Mesenchymal stem cell (in vitro differentiated cells and primary cell): ENCODE data around the gene ZNF322.
"Not testable (repeated sequence)": the region's sequence is repeated elsewhere in the genome, so short reads cannot be mapped to it uniquely, and the experiment has no call there.

Experiments used
- DNase-seq: peaks from one replicate; pipeline ENCODE4 v3.0.0-alpha.2; 2013
- H2AFZ ChIP-seq: one replicate; pipeline ENCODE4 v1.6.1; 2013; ENCODE audit warnings: low read depth, mild to moderate bottlenecking, control low read depth, inconsistent platforms, low read length, moderate library complexity
- H2AK5ac ChIP-seq: 2 replicates; pipeline ENCODE4 v1.6.1; 2013; ENCODE audit warnings: low read length, moderate library complexity, mild to moderate bottlenecking, inconsistent platforms; ENCODE audit not compliant: severe bottlenecking
- H2BK120ac ChIP-seq: one replicate; pipeline ENCODE4 v1.6.1; 2013; ENCODE audit warnings: low read depth, mild to moderate bottlenecking, inconsistent platforms, low read length, moderate library complexity
- H2BK12ac ChIP-seq, 2 experiments: one replicate each; pipeline ENCODE4 v1.6.1; 2013; ENCODE audit warnings: inconsistent platforms in 2 of 2, low read length in 2 of 2, mild to moderate bottlenecking in 2 of 2, moderate library complexity in 2 of 2, control low read depth in 1 of 2
- H2BK15ac ChIP-seq: one replicate; pipeline ENCODE4 v1.6.1; 2013; ENCODE audit warnings: mild to moderate bottlenecking, low read depth, inconsistent platforms; ENCODE audit not compliant: poor library complexity, severe bottlenecking
- H2BK5ac ChIP-seq: 2 replicates; pipeline ENCODE4 v1.6.1; 2013; ENCODE audit warnings: low read depth, mild to moderate bottlenecking, low read length, control low read depth, inconsistent platforms; ENCODE audit not compliant: poor library complexity, severe bottlenecking
- H3K14ac ChIP-seq, 2 experiments: one replicate each; pipeline ENCODE4 v1.6.1; 2013; ENCODE audit warnings: inconsistent platforms in 2 of 2, low read length in 2 of 2, control low read depth in 1 of 2, mild to moderate bottlenecking in 1 of 2, moderate library complexity in 1 of 2
- H3K18ac ChIP-seq, 2 experiments: one replicate each; pipeline ENCODE4 v1.6.1; 2013; ENCODE audit warnings: inconsistent platforms in 2 of 2, low read length in 2 of 2, control low read depth in 1 of 2, low read depth in 1 of 2, mild to moderate bottlenecking in 1 of 2
- H3K23ac ChIP-seq, 2 experiments: one replicate each; pipeline ENCODE4 v1.6.1; 2013; ENCODE audit warnings: inconsistent platforms in 2 of 2, low read length in 2 of 2, mild to moderate bottlenecking in 2 of 2, moderate library complexity in 2 of 2, control low read depth in 1 of 2
- H3K27ac ChIP-seq: 2 replicates; pipeline ENCODE4 v1.5.1; 2013; ENCODE audit warnings: mild to moderate bottlenecking, moderate library complexity, low read length, control low read depth, inconsistent platforms; ENCODE audit not compliant: poor library complexity, severe bottlenecking
- H3K27me3 ChIP-seq, 2 experiments: 2 replicates each; pipeline versions ENCODE4 v1.6.1 to v1.7.0; 2013; ENCODE audit warnings: low read length in 2 of 2, mild to moderate bottlenecking in 2 of 2, moderate library complexity in 2 of 2, control low read depth in 1 of 2, inconsistent platforms in 1 of 2; ENCODE audit not compliant: control insufficient read depth in 1 of 2, insufficient read depth in 1 of 2
- H3K36me3 ChIP-seq, 2 experiments: 2 replicates each; pipeline versions ENCODE4 v1.6.1 to v1.7.0; 2013; ENCODE audit warnings: low read length in 2 of 2, control low read depth in 1 of 2, inconsistent platforms in 1 of 2, low read depth in 1 of 2, mild to moderate bottlenecking in 1 of 2; ENCODE audit not compliant: insufficient read depth in 2 of 2, control insufficient read depth in 1 of 2
- H3K4ac ChIP-seq, 2 experiments: one replicate each; pipeline ENCODE4 v1.6.1; 2013; ENCODE audit warnings: inconsistent platforms in 2 of 2, low read length in 2 of 2, mild to moderate bottlenecking in 2 of 2, moderate library complexity in 2 of 2, control low read depth in 1 of 2, low read depth in 1 of 2
- H3K4me1 ChIP-seq: 2 replicates; pipeline ENCODE4 v1.6.1; 2013; ENCODE audit warnings: low read depth, low read length, control low read depth; ENCODE audit not compliant: control insufficient read depth, insufficient read depth
- H3K4me2 ChIP-seq: 2 replicates; pipeline ENCODE4 v1.6.1; 2013; ENCODE audit warnings: low read length, mild to moderate bottlenecking, inconsistent platforms; ENCODE audit not compliant: poor library complexity, severe bottlenecking
- H3K4me3 ChIP-seq, 2 experiments: 2 replicates each; pipeline versions ENCODE4 v1.5.1 to v1.7.0; 2013; ENCODE audit warnings: low read length in 2 of 2, mild to moderate bottlenecking in 2 of 2, control low read depth in 1 of 2, low read depth in 1 of 2; ENCODE audit not compliant: insufficient read depth in 1 of 2
- H3K79me1 ChIP-seq: replicated peaks from 2 replicates; pipeline ENCODE4 v1.6.1; 2013; ENCODE audit warnings: mild to moderate bottlenecking, control low read depth, low read length, inconsistent platforms; ENCODE audit not compliant: poor library complexity, severe bottlenecking
- H3K9ac ChIP-seq: 2 replicates; pipeline ENCODE4 v1.7.0; 2013; ENCODE audit warnings: mild to moderate bottlenecking, low read length, moderate library complexity
- H3K9me3 ChIP-seq: 2 replicates; pipeline ENCODE4 v1.7.0; 2013; ENCODE audit warnings: mild to moderate bottlenecking, low read length; ENCODE audit not compliant: control insufficient read depth
- H4K8ac ChIP-seq: one replicate; pipeline ENCODE4 v1.6.1; 2013; ENCODE audit warnings: inconsistent platforms, mild to moderate bottlenecking, low read length, moderate library complexity
- H4K91ac ChIP-seq: one replicate; pipeline ENCODE4 v1.6.1; 2013; ENCODE audit warnings: mild to moderate bottlenecking, low read length, inconsistent platforms
- WGBS: methylation state at CpG from one replicate; pipeline ENCODE4 v1.1.7; 2013; ENCODE audit warnings: mixed read lengths; 5-methylcytosine and 5-hydroxymethylcytosine counted together

The ZNF322 gene

DNA sequence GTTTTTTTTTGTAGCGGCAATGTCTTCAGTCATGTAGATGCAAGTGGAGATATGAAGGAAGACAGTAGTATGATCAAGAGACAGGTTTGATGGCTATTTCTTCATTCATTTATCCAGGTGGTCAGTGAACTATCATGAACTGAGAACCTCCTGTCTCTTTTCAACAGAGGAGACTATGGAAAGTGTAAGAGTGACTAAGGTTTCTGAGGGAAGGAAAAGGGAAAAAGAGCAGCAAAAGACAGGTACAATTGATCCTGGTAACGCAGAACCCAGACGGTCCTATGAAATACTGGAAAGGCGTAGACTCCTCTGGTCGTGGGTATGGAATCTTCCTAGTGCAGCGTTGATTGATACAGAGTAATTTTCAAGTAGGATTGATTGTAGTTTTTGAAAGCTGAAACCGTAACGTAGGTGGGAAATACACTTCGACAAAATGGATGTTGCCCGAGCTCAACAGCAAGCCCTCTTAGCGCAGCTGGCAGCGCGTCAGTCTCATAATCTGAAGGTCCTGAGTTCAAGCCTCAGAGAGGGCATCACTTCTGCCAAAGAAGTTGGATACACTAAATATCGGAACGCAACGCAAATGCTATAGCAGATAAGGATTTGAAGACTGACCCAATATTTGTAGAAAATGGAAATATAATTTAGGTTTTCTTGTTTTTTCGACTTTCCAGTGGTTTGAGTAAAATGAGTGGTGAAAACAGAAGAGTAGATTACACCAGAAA, 41.6 kb upstream of the ZNF322 start:
- not testable (repeated sequence) for H3K27me3 ChIP-seq, H3K9me3 ChIP-seq, H2BK12ac ChIP-seq, H3K14ac ChIP-seq, H2BK15ac ChIP-seq, H3K27ac ChIP-seq, H2AK5ac ChIP-seq, H4K91ac ChIP-seq, DNase-seq, H3K36me3 ChIP-seq, H3K4me1 ChIP-seq, H3K4ac ChIP-seq, H3K4me2 ChIP-seq, H2BK5ac ChIP-seq, H2BK120ac ChIP-seq, H2AFZ ChIP-seq, H3K18ac ChIP-seq, H3K79me1 ChIP-seq, H4K8ac ChIP-seq, H3K9ac ChIP-seq, H3K4me3 ChIP-seq, H3K23ac ChIP-seq
- WGBS, result no CpG with 5 or more reads among the region's 17 CpGs

DNA sequence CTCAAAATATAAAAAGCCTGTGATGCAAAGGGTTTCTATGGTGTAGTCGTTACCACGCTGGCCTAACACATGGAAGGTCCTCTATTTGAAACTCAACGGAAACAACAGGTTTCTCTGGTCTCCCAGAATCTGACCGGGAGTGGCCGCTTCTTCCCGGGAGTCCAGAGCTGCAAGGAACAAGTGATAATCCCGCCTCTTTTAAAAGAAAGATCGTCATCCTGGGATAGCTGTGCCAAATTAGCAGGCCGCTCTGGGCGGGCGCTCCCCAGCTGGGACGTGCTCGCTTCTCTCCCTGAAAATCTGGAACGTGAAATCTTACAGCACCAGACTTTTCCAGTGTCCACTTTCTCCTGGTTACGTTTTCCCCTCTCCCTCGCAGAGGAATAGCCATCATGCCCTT, 38.0 kb upstream of the ZNF322 start:
- H3K23ac ChIP-seq, H3K18ac ChIP-seq, H3K36me3 ChIP-seq, H2AFZ ChIP-seq, H2AK5ac ChIP-seq, H2BK12ac ChIP-seq, H2BK5ac ChIP-seq, H3K4me3 ChIP-seq, H3K27me3 ChIP-seq, H3K79me1 ChIP-seq, H3K4ac ChIP-seq, H2BK15ac ChIP-seq, H3K14ac ChIP-seq, H3K9ac ChIP-seq, DNase-seq, H2BK120ac ChIP-seq, H3K27ac ChIP-seq, H3K4me2 ChIP-seq, H4K8ac ChIP-seq, H3K4me1 ChIP-seq, H4K91ac ChIP-seq, H3K9me3 ChIP-seq: not testable (repeated sequence)
- no CpG with 5 or more reads among the region's 16 CpGs for WGBS

DNA sequence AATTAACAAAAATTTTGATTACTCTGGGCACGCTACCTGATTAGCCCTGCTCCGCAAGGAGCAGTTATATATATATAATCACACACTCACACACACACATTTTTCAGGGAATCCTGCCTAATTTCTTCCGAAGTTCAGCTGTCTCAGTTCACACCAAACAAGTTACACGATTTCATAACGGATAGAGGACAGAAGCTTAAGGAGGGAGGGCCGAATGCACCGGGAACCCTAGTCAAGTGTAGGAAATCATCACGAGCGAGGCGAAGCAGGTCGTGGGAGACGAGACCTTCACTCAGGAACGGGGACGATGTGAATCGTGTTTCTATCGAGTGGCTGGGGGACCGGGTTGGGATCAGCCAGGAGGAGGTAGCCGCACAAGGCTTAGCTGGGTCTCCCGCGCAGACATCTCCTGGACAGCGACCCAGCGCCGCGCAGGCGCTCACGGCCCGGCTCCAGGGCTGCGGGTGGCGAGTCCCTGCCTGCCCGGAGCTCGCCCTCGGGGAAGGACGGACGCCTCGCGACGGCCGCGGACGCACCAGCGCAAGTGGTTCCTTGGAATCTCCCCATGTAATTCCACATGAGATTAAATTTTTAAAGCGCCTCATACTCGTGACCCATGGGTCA, 29.9 kb upstream of the ZNF322 start:
- H3K9ac ChIP-seq, result not testable (repeated sequence)
- no CpG with 5 or more reads among the region's 43 CpGs for WGBS

DNA sequence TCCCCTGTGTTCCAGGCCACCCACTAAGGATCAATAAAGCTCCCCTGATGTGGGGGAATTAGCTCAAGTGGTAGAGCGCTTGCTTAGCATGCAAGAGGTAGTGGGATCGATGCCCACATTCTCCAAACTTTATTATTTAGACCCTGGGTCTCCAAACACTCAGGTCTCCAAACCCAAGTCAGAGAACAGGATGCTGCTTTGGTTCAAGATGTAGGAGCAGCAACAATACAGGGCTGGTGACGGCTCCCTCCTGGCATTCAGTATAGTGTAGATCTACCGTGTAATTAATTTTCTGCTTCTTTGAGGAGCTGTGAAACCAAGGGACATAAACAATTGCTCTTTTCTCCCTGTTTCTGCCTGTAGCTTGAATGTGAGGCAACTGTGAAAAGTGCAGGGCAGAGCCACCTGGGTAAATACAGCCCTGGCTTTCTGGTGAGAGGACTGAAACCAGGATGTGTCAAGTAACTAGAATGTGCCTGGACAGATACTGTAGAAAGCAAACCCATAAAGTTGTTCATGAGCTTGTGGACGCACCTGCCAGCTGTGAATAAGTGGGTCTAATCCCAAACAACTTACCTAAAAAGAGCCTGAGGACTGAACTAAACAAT, 23.0 kb upstream of the ZNF322 start:
- no CpG with 5 or more reads among the region's 5 CpGs for WGBS
- H2BK12ac ChIP-seq, H3K4me1 ChIP-seq, H4K8ac ChIP-seq, H3K18ac ChIP-seq, DNase-seq, H3K9ac ChIP-seq, H4K91ac ChIP-seq, H3K14ac ChIP-seq, H3K27me3 ChIP-seq, H2AFZ ChIP-seq, H2BK120ac ChIP-seq, H2AK5ac ChIP-seq, H2BK5ac ChIP-seq, H3K4ac ChIP-seq, H3K27ac ChIP-seq, H3K23ac ChIP-seq, H3K4me3 ChIP-seq, H3K4me2 ChIP-seq, H3K36me3 ChIP-seq, H3K79me1 ChIP-seq, H3K9me3 ChIP-seq, H2BK15ac ChIP-seq: not testable (repeated sequence)

More for the DNA sequence above, 29.9 kb upstream of the ZNF322 start:
- not testable (repeated sequence) for H3K4ac ChIP-seq, H3K79me1 ChIP-seq, H3K36me3 ChIP-seq, H3K9me3 ChIP-seq, H3K18ac ChIP-seq, H2BK120ac ChIP-seq, H2BK15ac ChIP-seq, H2AFZ ChIP-seq, H3K14ac ChIP-seq, DNase-seq, H2AK5ac ChIP-seq, H3K4me1 ChIP-seq, H4K91ac ChIP-seq, H3K27ac ChIP-seq, H3K4me2 ChIP-seq, H3K4me3 ChIP-seq, H3K27me3 ChIP-seq, H2BK5ac ChIP-seq, H3K23ac ChIP-seq, H2BK12ac ChIP-seq, H4K8ac ChIP-seq
